NCI-H526 (cell line): ENCODE results near the gene LENEP.

ENCODE experiments used
- DNase-seq, 2 experiments: peaks; one replicate each; lab custom pipeline; 2025; lab: John Stamatoyannopoulos, UW

The LENEP gene

DNA sequence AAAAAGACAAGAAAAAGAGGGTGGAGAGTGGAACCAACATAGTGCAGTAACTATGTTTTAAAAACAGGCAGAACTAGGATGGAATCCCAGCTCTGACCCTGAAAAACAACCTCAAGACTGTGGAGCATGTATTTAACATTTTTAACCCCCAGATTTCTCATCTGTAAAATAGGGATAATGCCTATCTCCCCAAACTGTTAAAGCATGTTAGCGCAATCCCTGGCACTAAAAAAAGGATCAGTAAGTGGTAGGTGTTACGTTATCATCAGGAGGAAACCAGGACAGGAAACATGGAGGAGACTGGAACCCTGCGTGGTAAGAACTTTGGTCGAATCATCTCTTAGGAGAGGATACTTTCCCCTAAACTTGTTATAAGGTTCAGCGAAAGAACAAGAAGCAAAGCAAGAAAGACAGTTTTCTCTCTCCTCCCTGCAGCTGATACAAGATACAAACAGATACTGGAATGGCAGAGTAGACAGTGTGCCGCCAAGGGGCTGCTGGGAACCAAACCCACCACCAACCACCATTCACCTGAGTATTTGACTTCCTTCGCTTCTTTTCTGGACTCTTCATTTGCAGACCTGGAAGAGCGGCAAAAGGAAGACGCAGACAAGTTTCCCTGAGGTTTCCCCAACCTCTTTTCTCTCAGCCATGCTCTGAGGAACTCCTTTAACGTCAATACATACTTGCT, 32.8 kb upstream of the LENEP start:
- DNase-seq: no peak

DNA sequence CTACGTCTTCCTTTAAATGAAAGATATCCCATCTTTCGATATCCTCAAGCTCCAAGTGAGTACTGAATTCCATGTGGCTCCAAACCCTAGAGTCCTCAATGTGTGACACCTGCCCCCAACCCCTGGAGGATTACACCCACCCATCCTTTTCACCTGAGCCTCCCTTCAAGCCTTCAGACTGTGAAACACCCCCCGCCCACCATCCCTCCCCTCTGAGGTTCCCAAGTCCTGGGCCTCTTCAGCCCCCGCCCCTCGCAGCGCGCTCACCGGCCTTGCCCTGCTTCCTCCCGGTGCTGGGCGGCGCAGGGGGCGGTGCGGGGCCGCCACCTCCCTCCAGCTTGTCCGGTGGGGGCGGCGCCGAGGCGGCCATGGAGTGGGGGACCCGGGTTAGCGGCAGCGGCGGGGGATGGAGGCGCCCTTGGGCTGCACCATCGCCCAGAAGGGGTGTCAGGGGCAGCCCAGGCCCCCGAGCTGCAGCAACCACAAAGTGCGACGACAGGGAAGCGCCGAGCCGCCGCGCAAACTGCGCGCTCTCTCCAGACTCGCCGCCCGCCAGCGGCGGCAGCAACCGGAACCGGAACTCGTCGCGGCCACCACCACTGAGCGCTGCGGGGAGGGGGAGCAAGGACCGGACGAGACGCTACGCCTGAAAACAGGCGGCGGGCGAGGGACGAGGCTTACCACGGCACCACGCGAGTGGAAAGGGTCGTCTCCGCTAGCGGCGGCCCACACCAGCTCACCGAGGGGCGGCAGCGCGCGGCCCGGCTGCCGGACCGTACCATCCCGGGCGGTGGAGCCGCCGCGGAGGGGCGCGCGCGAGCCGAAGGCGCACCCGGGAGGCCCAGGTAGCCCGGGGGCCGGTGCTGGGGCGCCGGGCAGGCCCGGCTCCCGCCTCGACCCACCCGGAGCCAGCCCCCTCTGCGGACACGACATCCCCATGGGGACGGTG, 31.9 kb upstream of the LENEP start, which contains the start of gene PYGO2:
PYGO2 (minus strand) TSS at position 576 of the 949 bp plus-strand sequence; CDS start at position 370, 206 bp downstream.
- peak; percentile 87 to 97 for DNase-seq

DNA sequence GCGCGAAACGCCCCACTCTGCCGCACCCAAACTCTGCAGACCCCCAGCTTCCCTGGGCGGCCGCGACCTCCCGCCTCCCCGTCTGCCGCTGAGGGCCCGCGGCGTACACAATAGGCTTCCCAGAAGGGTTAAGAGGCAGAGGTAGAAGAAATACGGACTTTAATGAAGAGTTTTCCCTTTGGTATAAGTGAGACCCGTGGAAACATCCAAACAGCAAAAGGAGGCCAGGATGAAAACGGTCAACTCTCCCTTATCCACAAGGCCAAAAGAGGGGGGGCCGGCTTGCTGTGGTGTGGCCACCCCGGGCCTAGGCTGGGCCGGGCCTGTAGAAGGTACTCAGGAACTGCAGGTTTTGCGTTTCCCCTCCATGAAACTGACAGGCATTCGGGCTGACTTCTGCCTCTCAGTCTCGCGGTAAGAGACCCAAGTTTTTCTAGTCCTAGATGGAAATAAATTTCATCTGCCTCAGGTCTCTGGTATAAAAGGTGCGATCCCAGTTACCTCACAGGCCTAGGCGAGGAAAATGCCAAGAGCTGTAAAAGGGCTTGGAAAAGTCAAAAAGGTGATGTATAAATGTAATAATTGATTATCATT, 31.1 kb upstream of the LENEP start:
- DNase-seq: peak; percentile 46 to 83

- DNase-seq: no peak
Measured at GRCh38 chr1:154962795-154963330, 30.5 kb upstream of the LENEP start.

GRCh38 chr1:154963643-154964042, 29.7 kb upstream of the LENEP start:
- no peak for DNase-seq

- DNase-seq: no peak
Measured at GRCh38 chr1:154964359-154964758, 29.0 kb upstream of the LENEP start.

DNA sequence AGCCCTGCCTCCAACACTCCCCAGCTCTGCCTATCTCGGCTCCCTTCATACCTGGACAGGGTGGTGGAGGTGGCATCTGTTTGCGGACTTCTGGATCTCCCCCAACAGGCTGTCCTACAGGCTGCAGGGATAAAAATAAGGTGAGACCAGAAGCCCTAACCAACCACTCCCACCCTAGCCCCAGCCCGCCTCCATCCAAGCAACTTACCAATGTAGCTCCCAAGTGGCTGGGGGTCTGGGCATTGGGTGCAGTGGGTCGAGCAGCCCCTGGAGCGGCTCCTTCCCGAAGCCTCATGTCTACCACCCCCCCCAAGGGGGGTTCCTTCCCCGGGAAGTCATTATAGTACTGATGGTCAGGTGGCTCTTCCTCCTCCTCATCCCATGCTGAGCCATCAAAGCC, 27.3 kb upstream of the LENEP start:
- no peak for DNase-seq

- no peak for DNase-seq
Measured at GRCh38 chr1:154967331-154967950, 25.9 kb upstream of the LENEP start.

DNA sequence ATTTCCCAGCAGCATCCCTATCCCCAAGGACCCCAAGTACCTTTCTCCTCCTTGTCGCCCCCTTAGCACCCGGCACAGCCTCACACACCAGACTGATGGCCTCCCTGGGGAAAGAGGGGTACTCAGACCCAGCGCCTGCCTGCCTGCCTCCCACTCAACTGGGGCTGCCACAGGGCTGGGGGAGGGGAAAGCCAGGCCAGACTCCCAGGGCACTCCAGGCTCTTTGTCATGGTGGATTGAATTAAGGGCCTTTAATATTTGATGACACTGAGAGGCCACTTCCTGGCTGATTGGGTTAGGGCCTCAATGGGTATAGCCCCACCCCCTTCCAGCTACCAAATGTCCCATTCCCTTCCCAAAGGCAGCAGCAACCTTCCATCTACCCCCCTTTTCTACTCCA, 24.7 kb upstream of the LENEP start:
- no peak for DNase-seq

GRCh38 chr1:154969246-154969645, 24.1 kb upstream of the LENEP start:
- no peak for DNase-seq

- DNase-seq: no peak
Measured at GRCh38 chr1:154969860-154970452, 23.4 kb upstream of the LENEP start.

- DNase-seq: peak; percentile 75 to 94
Measured at GRCh38 chr1:154970631-154971340, 22.6 kb upstream of the LENEP start, which contains the start of gene SHC1. SHC1 (minus strand) TSS chr1:154970747; CDS start chr1:154970526, 221 bp downstream.

- DNase-seq: no peak
Measured at GRCh38 chr1:154971341-154971998, 21.9 kb upstream of the LENEP start.

DNA sequence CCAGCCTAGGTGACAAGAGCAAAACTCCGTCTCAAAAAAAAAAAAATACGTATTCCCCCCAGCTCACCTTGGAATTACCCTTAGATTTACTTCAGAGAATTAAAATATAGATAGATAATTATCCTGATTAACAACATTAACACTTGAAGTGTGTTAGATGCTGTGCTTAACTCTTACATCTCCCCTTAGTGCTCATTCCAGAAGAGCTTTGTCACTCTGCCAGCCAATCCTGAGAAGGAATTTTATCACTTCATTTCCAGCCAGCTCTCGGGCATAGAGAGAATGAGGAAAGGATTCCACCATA, 21.2 kb upstream of the LENEP start:
- no peak for DNase-seq

DNA sequence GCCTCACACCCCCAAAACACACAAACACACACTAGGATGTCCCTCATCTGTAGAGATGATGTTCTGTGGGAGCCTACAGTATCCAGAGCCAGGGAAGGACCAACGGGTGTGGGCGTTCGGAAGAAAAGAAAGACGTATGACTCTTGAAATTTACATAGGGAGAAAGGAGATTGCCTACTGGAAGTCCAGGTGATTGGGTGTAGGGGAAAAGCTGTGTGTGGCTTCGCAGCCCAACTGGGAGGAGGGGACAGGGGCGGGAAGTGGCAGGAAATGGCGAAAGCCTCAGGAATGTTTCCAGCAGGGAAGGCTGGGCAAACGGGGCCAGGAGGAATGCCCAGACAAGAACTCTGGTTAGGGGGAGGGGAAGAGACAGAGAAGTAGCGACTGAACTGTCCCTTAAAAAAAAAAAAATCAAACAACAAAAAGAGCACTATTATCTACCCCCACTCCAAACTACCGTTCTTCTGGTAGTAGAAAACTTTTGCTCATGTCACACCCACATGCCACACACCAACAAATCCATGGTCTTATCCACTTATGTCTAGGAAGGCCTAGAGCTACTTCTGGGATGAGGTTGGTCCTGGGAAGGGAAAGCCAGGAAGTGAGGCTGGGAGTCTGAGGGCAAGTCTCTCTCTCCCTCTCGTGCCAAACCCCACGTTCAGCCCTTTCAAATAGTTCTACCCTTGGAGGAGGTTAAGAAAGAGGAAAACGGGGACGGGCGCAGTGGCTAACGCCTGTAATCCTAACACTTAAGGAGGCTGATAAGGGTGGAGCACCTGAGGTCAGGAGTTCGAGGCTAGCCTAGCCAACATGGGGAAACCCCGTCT, 20.7 kb upstream of the LENEP start:
- no peak for DNase-seq

DNA sequence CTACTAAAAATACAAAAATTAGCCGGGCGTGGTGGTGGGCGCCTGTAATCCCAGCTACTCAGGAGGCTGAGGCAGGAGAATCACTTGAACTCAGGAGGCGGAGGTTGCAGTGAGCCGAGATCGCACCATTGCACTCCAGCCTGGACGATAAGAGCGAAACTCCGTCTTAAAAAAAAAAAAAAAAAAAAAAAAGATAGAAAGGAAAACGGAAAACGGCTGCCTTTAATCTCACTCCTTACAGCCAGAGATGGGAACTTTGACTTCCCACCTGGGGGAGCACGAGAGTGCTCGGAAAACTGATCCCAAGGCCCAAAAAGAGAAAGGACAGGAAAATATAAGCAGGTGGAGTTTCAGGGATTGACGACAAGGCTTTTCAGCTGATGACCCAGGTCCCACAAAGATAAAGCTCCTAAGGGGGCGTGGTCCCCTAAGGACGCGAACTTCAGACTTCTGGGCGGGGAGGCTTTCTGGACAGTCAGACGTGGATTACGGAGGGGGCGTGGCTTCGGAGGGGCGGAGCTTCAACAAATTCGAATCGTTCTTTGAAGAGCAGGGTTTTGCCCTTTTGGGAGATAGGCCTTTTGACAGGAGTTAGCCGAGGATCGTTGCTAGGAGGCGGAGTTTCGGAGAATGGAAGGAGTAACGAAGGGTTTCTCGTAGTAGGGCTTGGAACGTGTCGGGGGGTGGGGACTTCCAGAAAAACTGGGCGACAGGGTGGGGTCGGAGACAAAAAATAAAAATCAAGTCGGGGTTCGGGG, 19.9 kb upstream of the LENEP start:
- DNase-seq: peak; percentile 99 to 100

- peak; percentile 100 for DNase-seq
Measured at GRCh38 chr1:154974102-154974807, 19.1 kb upstream of the LENEP start, which contains the start of gene CKS1B. CKS1B (plus strand) TSS chr1:154974681; CDS start chr1:154974746, 65 bp downstream.
